AG09319 (cell line): ENCODE results near the gene GNG4.
"Not testable (repeated sequence)": the region's sequence is repeated elsewhere in the genome, so short reads cannot be mapped to it uniquely, and the experiment has no call there.

ENCODE experiments used
- DNase-seq: peaks from one replicate; pipeline ENCODE4 v3.0.0-alpha.2; 2010; ENCODE audit warnings: low read depth; ENCODE audit errors: extremely low read depth
- CTCF ChIP-seq: IDR thresholded peaks from 2 replicates; pipeline ENCODE4 v1.5.1; 2011; ENCODE audit warnings: low read depth, mild to moderate bottlenecking, inconsistent platforms, low read length, moderate library complexity

The GNG4 gene

DNA sequence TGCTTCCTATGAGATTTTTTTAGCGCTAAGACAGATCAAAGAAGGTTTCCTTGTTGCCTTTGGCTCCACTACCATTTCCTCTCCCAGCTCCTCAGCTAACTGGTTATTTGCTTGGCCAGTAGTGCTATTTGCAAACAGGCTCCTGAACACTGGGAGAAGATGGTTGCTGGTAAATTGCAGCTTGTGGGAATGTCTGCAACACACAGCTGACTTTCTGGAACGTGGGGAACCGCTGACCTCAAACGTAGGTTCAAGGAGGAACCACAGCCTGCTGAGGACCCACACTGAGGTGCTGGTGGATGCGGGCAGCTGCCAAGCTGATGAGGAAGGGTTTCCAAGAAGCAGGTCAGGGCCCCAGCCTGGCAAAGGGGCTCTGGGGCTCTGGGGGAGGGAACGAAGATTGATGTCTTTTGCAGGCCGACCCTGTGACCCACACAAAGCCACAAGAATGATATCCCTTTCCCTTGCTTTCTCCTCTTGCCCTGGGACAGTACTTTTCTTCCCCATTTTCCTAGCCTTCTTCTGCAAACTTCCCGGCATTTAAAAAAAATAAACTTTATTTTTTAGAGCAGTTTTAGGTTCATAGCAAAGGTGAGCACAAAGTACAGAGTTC lies 24.8 kb downstream of the GNG4 start:
- DNase-seq: no peak
- no peak for TF ChIP-seq CTCF

DNA sequence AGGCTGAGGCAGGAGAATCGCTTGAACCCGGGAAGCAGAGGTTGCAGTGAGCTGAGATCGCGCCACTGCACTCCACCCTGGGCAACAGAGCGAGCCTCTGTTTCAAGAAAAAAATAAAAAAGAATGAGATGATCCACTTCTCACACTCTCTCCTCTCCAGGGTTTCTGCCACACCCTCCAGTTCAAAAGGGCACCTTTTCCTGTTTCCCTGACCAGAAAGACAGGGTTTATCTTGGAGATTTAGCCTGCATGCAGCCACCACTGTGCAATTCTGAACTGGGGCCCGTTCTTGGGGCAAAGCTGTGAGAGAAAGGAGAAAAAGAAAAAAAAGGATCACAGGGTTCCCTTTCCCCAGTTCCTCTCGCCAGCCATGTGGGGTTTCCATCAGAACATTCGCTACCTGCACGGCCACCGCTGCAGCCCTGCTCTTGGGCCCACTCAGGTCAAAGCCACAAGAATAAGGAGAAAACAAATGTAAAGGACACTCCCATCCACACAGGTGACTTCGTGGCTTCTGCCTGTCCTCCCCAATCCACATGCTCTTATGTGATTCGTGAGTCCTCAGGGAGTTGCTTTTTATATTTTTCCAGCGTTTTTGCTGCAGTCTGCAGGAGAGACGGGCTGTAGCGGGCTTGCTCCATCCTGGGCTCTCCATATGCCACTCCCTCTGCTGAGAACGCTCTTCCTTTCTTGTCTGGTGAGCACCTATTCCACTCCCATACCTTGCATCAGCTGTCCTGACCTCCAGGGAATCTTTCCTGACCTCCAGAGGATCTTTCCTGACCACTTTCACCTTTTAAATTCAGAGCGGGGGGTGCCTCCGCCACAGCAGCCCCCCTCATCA lies 26.4 kb downstream of the GNG4 start:
- no peak for TF ChIP-seq CTCF
- no peak for DNase-seq

DNA sequence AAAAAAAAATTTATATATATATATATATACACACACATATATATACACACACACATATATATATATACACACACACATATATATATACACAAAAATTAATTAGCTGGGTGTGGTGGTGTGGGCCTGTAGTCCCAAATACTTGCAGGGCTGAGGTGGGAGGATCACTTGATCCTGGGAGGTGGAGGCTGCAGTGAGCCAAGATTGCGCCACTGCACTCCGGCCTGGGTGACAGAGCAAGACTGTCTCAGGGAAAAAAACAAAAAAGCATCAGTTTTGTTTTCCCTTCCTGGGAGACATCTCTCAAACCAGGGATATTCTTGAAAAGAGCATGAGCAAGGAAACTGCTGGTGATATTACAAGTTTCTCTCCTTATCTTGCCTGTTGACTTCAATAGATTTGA lies 30.4 kb downstream of the GNG4 start:
- DNase-seq: not testable (repeated sequence)

DNA sequence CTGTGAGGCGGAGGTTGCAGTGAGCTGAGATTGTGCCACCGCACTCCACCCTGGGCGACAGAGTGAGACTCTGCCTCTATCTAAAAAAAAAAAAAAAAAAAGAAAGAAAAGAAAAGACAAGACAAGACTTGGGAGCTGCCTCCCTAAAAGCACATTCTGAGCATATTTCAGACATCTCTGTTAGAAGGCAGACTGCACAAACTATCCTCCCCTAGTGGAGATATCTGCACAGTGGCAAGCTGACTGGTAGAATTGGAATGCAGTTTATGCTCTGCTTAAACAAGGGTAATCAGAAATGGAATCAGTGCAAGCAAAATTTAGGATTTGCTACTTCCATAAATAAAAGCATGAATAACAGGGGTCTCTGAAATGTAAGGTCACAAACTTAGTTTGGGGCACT lies 31.8 kb downstream of the GNG4 start:
- peak; percentile 45 for TF ChIP-seq CTCF
- DNase-seq: no peak

GRCh38 chr1:235617140-235617539 lies 32.4 kb downstream of the GNG4 start:
- no peak for DNase-seq
- no peak for TF ChIP-seq CTCF

GRCh38 chr1:235614442-235614954 lies 35.1 kb downstream of the GNG4 start:
- no peak for DNase-seq
- no peak for TF ChIP-seq CTCF

DNA sequence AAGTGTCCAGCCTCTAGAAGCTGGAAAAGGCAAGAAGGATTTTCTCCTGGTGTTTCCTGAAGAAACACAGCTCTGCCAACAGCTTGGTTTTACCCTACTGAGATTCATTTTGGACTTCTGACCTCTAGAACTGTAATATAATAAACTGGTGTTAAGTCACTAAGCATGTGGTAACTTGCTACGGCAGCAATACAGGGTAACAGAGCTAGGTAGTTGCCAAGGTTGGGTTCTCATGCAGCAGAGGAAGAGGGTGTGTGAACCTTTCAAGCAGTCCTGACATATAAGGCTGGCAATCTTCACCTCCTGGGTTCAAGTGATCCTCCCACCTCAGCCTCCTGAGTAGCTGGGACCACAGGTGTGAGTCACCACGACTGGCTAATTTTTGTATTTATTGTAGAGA lies 36.0 kb downstream of the GNG4 start:
- no peak for DNase-seq
- no peak for TF ChIP-seq CTCF

DNA sequence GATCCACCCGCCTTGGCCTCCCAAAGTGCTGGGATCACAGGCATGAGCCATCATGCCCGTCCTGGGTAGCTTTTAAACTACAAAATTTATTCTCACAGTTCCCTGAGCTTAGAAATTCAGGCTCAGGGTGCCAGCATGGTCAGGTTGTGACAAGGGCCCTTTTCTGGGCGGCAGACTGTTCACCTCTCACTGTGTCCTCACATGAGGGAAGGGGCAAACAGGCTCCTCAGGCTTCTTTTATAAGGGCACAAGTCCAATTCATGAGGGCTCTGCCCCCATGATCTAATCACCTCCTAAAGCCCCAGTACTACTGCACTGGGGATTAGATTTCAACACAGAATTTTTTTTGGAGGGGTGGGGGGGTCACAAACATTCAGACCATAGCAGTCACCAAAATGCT lies 36.8 kb downstream of the GNG4 start:
- no peak for DNase-seq
- no peak for TF ChIP-seq CTCF
